ENCODE measurements around the gene CDK5RAP3. TPM values are rescaled to one million over a fixed set of nuclear protein-coding genes. Genes with fewer than 3 reads are reported as not detected.

CDK5RAP3 gene
- total and polyA plus RNA-seq, 2 of the 13 experiments (the other 11 are each of a cell fraction or from before 2014, with no cell fraction given) = 128 to 154 TPM

DNA sequence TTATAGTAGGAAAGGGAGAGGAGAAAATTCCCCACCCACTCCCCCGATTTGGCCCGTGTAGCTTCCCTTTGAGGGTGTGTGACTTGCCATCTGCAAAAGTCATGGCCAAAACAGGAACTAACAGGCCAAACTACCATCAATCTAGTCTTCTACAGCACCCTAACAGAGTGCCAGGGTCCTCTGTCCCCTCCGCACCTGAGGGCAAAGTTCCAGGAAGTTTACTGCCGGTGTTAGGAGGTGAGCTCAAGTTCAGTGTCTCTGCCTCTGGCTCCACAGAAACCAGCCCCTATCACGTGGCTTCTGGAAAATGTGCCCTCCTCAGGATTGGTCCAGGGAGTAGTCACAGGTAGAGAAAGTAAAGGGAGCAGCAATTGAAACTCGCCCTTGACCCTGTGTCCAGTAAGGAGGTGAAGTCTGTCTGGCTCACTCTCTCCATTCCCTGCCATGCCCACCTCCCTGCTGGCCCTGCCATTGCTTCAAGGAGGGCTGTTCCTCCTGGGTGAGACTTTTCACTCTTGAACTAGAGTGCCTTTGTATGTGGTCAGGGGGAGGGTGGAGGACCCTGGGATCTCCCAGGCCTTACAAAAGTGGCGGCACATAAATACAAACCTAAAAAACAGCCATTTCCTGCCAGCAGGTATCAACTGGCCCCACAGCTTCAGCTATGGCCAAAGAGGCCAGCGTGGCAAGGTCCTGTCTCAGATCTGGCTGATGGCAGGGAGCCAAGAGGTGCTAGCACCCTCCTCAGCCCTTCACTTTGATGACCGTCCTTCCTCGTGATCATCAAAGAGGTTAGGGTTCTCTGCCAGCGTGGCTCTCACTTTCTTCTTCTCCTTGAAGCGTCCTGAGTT is 18.5 kb upstream of the CDK5RAP3 start (continued):
- TF ChIP-seq ZBTB26 (CRISPR knock-in tag; IDR thresholded peaks at IDR 0.05; ENCODE audit: borderline replicate concordance) = peak; percentile 39; the same call in 1 of the 2 replicates
- TF ChIP-seq, protein P1, sequence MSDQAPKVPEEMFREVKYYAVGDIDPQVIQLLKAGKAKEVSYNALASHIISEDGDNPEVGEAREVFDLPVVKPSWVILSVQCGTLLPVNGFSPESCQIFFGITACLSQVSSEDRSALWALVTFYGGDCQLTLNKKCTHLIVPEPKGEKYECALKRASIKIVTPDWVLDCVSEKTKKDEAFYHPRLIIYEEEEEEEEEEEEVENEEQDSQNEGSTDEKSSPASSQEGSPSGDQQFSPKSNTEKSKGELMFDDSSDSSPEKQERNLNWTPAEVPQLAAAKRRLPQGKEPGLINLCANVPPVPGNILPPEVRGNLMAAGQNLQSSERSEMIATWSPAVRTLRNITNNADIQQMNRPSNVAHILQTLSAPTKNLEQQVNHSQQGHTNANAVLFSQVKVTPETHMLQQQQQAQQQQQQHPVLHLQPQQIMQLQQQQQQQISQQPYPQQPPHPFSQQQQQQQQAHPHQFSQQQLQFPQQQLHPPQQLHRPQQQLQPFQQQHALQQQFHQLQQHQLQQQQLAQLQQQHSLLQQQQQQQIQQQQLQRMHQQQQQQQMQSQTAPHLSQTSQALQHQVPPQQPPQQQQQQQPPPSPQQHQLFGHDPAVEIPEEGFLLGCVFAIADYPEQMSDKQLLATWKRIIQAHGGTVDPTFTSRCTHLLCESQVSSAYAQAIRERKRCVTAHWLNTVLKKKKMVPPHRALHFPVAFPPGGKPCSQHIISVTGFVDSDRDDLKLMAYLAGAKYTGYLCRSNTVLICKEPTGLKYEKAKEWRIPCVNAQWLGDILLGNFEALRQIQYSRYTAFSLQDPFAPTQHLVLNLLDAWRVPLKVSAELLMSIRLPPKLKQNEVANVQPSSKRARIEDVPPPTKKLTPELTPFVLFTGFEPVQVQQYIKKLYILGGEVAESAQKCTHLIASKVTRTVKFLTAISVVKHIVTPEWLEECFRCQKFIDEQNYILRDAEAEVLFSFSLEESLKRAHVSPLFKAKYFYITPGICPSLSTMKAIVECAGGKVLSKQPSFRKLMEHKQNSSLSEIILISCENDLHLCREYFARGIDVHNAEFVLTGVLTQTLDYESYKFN (CRISPR knock-in tag; conservative IDR thresholded peaks at IDR 0.05) = peak; percentile 94
- TF ChIP-seq, protein P2, sequence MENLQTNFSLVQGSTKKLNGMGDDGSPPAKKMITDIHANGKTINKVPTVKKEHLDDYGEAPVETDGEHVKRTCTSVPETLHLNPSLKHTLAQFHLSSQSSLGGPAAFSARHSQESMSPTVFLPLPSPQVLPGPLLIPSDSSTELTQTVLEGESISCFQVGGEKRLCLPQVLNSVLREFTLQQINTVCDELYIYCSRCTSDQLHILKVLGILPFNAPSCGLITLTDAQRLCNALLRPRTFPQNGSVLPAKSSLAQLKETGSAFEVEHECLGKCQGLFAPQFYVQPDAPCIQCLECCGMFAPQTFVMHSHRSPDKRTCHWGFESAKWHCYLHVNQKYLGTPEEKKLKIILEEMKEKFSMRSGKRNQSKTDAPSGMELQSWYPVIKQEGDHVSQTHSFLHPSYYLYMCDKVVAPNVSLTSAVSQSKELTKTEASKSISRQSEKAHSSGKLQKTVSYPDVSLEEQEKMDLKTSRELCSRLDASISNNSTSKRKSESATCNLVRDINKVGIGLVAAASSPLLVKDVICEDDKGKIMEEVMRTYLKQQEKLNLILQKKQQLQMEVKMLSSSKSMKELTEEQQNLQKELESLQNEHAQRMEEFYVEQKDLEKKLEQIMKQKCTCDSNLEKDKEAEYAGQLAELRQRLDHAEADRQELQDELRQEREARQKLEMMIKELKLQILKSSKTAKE (CRISPR knock-in tag; IDR thresholded peaks at IDR 0.05; ENCODE audit: borderline replicate concordance) = peak; percentile 94
- 0 out of 2 replicates have a peak, but pooled peaks have one; percentile 59 for TF ChIP-seq ZNF800 (CRISPR knock-in tag; IDR thresholded peaks at IDR 0.05)
- TF ChIP-seq ZNF101 (CRISPR knock-in tag; IDR thresholded peaks at IDR 0.05; ENCODE audit: borderline replicate concordance, low read depth) = no peak
- no peak for TF ChIP-seq TRIM22 (IDR thresholded peaks at IDR 0.05)
- TF ChIP-seq, protein P3, sequence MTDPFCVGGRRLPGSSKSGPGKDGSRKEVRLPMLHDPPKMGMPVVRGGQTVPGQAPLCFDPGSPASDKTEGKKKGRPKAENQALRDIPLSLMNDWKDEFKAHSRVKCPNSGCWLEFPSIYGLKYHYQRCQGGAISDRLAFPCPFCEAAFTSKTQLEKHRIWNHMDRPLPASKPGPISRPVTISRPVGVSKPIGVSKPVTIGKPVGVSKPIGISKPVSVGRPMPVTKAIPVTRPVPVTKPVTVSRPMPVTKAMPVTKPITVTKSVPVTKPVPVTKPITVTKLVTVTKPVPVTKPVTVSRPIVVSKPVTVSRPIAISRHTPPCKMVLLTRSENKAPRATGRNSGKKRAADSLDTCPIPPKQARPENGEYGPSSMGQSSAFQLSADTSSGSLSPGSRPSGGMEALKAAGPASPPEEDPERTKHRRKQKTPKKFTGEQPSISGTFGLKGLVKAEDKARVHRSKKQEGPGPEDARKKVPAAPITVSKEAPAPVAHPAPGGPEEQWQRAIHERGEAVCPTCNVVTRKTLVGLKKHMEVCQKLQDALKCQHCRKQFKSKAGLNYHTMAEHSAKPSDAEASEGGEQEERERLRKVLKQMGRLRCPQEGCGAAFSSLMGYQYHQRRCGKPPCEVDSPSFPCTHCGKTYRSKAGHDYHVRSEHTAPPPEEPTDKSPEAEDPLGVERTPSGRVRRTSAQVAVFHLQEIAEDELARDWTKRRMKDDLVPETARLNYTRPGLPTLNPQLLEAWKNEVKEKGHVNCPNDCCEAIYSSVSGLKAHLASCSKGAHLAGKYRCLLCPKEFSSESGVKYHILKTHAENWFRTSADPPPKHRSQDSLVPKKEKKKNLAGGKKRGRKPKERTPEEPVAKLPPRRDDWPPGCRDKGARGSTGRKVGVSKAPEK (CRISPR knock-in tag; IDR thresholded peaks at IDR 0.05; ENCODE audit: borderline replicate concordance) = 0 out of 2 replicates have a peak, but pooled peaks have one; percentile 40
- TF ChIP-seq, protein P4, sequence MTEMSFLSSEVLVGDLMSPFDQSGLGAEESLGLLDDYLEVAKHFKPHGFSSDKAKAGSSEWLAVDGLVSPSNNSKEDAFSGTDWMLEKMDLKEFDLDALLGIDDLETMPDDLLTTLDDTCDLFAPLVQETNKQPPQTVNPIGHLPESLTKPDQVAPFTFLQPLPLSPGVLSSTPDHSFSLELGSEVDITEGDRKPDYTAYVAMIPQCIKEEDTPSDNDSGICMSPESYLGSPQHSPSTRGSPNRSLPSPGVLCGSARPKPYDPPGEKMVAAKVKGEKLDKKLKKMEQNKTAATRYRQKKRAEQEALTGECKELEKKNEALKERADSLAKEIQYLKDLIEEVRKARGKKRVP (CRISPR knock-in tag; IDR thresholded peaks at IDR 0.05) = no peak
- TF ChIP-seq RAD21 (CRISPR knock-in tag; IDR thresholded peaks at IDR 0.05) = no peak
- TF ChIP-seq ZNF17 (CRISPR knock-in tag; IDR thresholded peaks at IDR 0.05) = no peak
